Lower leg skin (tissue), 4 donors: ENCODE data around the gene SHC1. TPM values are rescaled to one million over a fixed set of nuclear protein-coding genes. Genes with fewer than 3 reads are reported as not detected.

Experiments used
- DNase-seq, 2 donors: peaks; one replicate each; pipeline ENCODE4 v3.0.0-alpha.2; 2019; ENCODE audit warnings: low spot score in 2 of 2
- H3K4me3 ChIP-seq: fragments of 200-600 bp; sonication (generic); 2 replicates; pipeline ENCODE4 v1.5.1; 2017; ENCODE audit warnings: mild to moderate bottlenecking, low read depth; ENCODE audit not compliant: poor library complexity, severe bottlenecking
- CTCF ChIP-seq, 3 donors: fragments of 450-650 bp; IDR thresholded peaks; one replicate each; pipeline ENCODE4 v1.5.1; 2016; ENCODE audit warnings: antibody characterized with exemption in 3 of 3, mild to moderate bottlenecking in 3 of 3, moderate library complexity in 2 of 3
- POLR2A ChIP-seq, 2 donors: fragments of 450-650 bp; IDR thresholded peaks; one replicate each; pipeline ENCODE4 v1.6.1; 2016 to 2017; ENCODE audit warnings: antibody characterized with exemption in 2 of 2, mild to moderate bottlenecking in 1 of 2, moderate library complexity in 1 of 2
- WGBS, 2 donors: methylation state at CpG; one replicate each; pipeline ENCODE4 v1.1.5; 2018; 5-methylcytosine and 5-hydroxymethylcytosine counted together
- intact Hi-C: fragments of 100-400 bp; cut with DNase I; formaldehyde crosslinking; loops from one replicate; pipeline ENCODE4 v1.15.0; 2023; ENCODE audit warnings: low total_unique reads
- total RNA-seq, 4 donors: library from RNA; depleted of rRNA; stranded (reverse); fragments of >200 nt; gene quantifications; one replicate each; pipeline ENCODE4 v1.1.0, GENCODE V29; 2016

SHC1 gene
- total RNA-seq, 4 donors from 2014 or later, result 45.4 to 68.9 (median 66.4) TPM

GRCh38 chr1:154961207-154962155 lies 9.1 kb downstream of the SHC1 start, which contains the start of gene PYGO2:
Gene PYGO2 (minus strand): TSS chr1:154961782. CDS start chr1:154961576, 206 bp downstream.
- peak; percentile 59 to 96 for DNase-seq
- H3K4me3 ChIP-seq, result peak within 1 kb of the TSS; percentile 67
- 0 to 1% methylated on average over 25 to 53 of the region's 93 CpGs for WGBS, 2 donors
- TF ChIP-seq CTCF (IDR thresholded peaks at IDR 0.05) (peak in 1 of 3 donors; percentile 39), POLR2A (IDR thresholded peaks at IDR 0.05) (no peak)
- intact Hi-C loops, result loop anchor here (10.0 kb wide), 1 partner anchor 53 kb away; no protein-coding TSS in a partner anchor

GRCh38 chr1:154960446-154961136 lies 10.0 kb downstream of the SHC1 start:
- TF ChIP-seq POLR2A (IDR thresholded peaks at IDR 0.05), result no peak
- no peak for TF ChIP-seq CTCF (IDR thresholded peaks at IDR 0.05)
- intact Hi-C loops, result loop anchor here (10.0 kb wide), 1 partner anchor 54 kb away; no protein-coding TSS in a partner anchor
- 23 to 25% methylated on average over 10 of the region's 10 CpGs for WGBS, 2 donors
- H3K4me3 ChIP-seq, result peak overlapping the region; percentile 67
- DNase-seq, result no peak

- no peak overlapping the region for H3K4me3 ChIP-seq
- no peak for TF ChIP-seq CTCF (IDR thresholded peaks at IDR 0.05)
- TF ChIP-seq POLR2A (IDR thresholded peaks at IDR 0.05), result no peak
- WGBS, 2 donors, result 88 to 94% methylated on average over 7 of the region's 7 CpGs
- DNase-seq, result no peak
- intact Hi-C loops, result loop anchor here (10.0 kb wide), 1 partner anchor 95 kb away; the partner anchor contains the start of gene ADAM15
Measured at GRCh38 chr1:154959426-154959780, 11.1 kb downstream of the SHC1 start.

GRCh38 chr1:154958681-154959425 lies 11.7 kb downstream of the SHC1 start:
- TF ChIP-seq POLR2A (IDR thresholded peaks at IDR 0.05) (no peak), CTCF (IDR thresholded peaks at IDR 0.05) (no peak)
- no peak for DNase-seq
- WGBS, 2 donors, result 86 to 90% methylated on average over 9 to 16 of the region's 16 CpGs
- H3K4me3 ChIP-seq, result no peak overlapping the region
- intact Hi-C loops, result loop anchor here (10.0 kb wide), 1 partner anchor 96 kb away; the partner anchor contains the start of gene ADAM15

- TF ChIP-seq POLR2A (IDR thresholded peaks at IDR 0.05), result no peak
- WGBS, 2 donors, result 69 to 89% methylated on average over 2 of the region's 2 CpGs
- intact Hi-C loops, result loop anchor here (10.0 kb wide), 1 partner anchor 97 kb away; the partner anchor contains the start of gene ADAM15
- DNase-seq, result no peak
- H3K4me3 ChIP-seq, result no peak overlapping the region
Measured at GRCh38 chr1:154958036-154958435, 12.5 kb downstream of the SHC1 start.
